HCT116 (cell line): ENCODE data around the gene GAS2. TPM values are rescaled to one million over a fixed set of nuclear protein-coding genes. Genes with fewer than 3 reads are reported as not detected.

ENCODE experiments used
- ATAC-seq: fragments of 200-7000 bp; cut with Tn5 transposase; 2 replicates; pipeline ENCODE4 v1.9.1; 2020; ENCODE audit warnings: mild to moderate bottlenecking, moderate library complexity
- BruUV-seq: library from RNA; stranded (reverse); fragments of 400-500 nt; replicated peaks from 2 replicates; lab custom pipeline; 2021; lab: Mats Ljungman, UMichigan
- CTCF ChIA-PET: fragments of 300-600 bp; sonication (Branson Sonifier 250); formaldehyde crosslinking; loops from one replicate; lab custom pipeline; 2021; ENCODE audit warnings: antibody characterized with exemption; lab: Charles Lee
- POLR2A ChIA-PET: fragments of 300-600, 350-600 bp; sonication (Branson Sonifier 250); formaldehyde crosslinking; loops from one replicate; lab custom pipeline; 2021; ENCODE audit warnings: antibody characterized with exemption; lab: Charles Lee
- RAD21 ChIA-PET, 2 experiments: fragments of 300-600 bp; sonication (Branson Sonifier 250); formaldehyde crosslinking; loops; one replicate each; lab custom pipeline; 2023; ENCODE audit warnings: low total read pairs in 2 of 2; ENCODE audit not compliant: uncharacterized antibody in 2 of 2, unreplicated experiment in 2 of 2, low non-redundant PET in 1 of 2; lab: Charles Lee
- DNase-seq: peaks from one replicate; pipeline ENCODE4 v3.0.0-alpha.2; 2010; ENCODE audit warnings: low read depth, low spot score
- H2AFZ ChIP-seq: fragments of 200-600 bp; shearing (Covaris generic), sonication (generic); 2 replicates; pipeline ENCODE4 v1.6.1; 2017; ENCODE audit warnings: low read depth, mixed run types, mixed read lengths, antibody characterized with exemption, low read length; ENCODE audit not compliant: poor library complexity, severe bottlenecking
- H3K27ac ChIP-seq: 2 replicates; pipeline ENCODE4 v1.5.1; 2012; ENCODE audit warnings: low read depth, low read length
- H3K27me3 ChIP-seq: fragments of 200-600 bp; sonication (generic); 2 replicates; pipeline ENCODE4 v1.6.1; 2016; ENCODE audit warnings: mixed run types, low read length, mixed read lengths; ENCODE audit not compliant: insufficient read depth
- H3K36me3 ChIP-seq, 2 experiments: fragments of 200-500 bp in 1 of 2; fragments of 200-600 bp in 1 of 2; sonication (Bioruptor generic) in 1 of 2; sonication (generic) in 1 of 2; 2 replicates each; pipeline versions ENCODE4 v1.5.1 to v1.6.1; 2014 to 2016; ENCODE audit warnings: low read length in 2 of 2, inconsistent platforms in 1 of 2, mixed read lengths in 1 of 2, mixed run types in 1 of 2; ENCODE audit not compliant: insufficient read depth in 2 of 2, control insufficient read depth in 1 of 2
- H3K4me1 ChIP-seq, 2 experiments: fragments of 200-600 bp in 1 of 2; sonication (generic) in 1 of 2; 2 replicates each; pipeline versions ENCODE4 v1.5.1 to v1.6.1; 2012 to 2017; ENCODE audit warnings: low read length in 2 of 2, inconsistent platforms in 1 of 2, mild to moderate bottlenecking in 1 of 2, mixed read lengths in 1 of 2, mixed run types in 1 of 2, moderate library complexity in 1 of 2; ENCODE audit not compliant: insufficient read depth in 2 of 2, control insufficient read depth in 1 of 2
- H3K4me2 ChIP-seq: fragments of 200-600 bp; sonication (generic); 2 replicates; pipeline ENCODE4 v1.6.1; 2017; ENCODE audit warnings: mixed run types, low read length, mixed read lengths
- H3K4me3 ChIP-seq, 2 experiments: fragments of 200-600 bp in 1 of 2; sonication (generic) in 1 of 2; replicated peaks in 1 of 2; 2 replicates each; pipeline ENCODE4 v1.5.1; 2011 to 2016; ENCODE audit warnings: low read length in 2 of 2, control low read depth in 1 of 2, low read depth in 1 of 2, mild to moderate bottlenecking in 1 of 2, mixed read lengths in 1 of 2, mixed run types in 1 of 2
- H3K79me2 ChIP-seq: fragments of 200-600 bp; sonication (generic); 2 replicates; pipeline ENCODE4 v1.6.1; 2017; ENCODE audit warnings: mild to moderate bottlenecking, mixed run types, low read length, moderate library complexity, mixed read lengths; ENCODE audit not compliant: insufficient read depth
- H3K9ac ChIP-seq: fragments of 200-600 bp; sonication (generic); 2 replicates; pipeline ENCODE4 v1.6.1; 2016; ENCODE audit warnings: low read length, mixed read lengths
- H3K9me2 ChIP-seq: fragments of 200-600 bp; sonication (generic), shearing (Covaris generic); 2 replicates; pipeline ENCODE4 v1.6.1; 2017; ENCODE audit warnings: mixed run types, mild to moderate bottlenecking, moderate library complexity; ENCODE audit not compliant: insufficient read depth
- H3K9me3 ChIP-seq, 2 experiments: fragments of 200-500 bp in 1 of 2; fragments of 200-600 bp in 1 of 2; sonication (Bioruptor generic) in 1 of 2; sonication (generic) in 1 of 2; 2 replicates each; pipeline ENCODE4 v1.6.1; 2014 to 2017; ENCODE audit warnings: low read length in 2 of 2, mixed read lengths in 2 of 2, inconsistent platforms in 1 of 2, low read depth in 1 of 2, mild to moderate bottlenecking in 1 of 2, mixed run types in 1 of 2, moderate library complexity in 1 of 2; ENCODE audit not compliant: control insufficient read depth in 1 of 2, insufficient read depth in 1 of 2
- H4K20me1 ChIP-seq: fragments of 200-600 bp; sonication (generic), shearing (Covaris generic); 2 replicates; pipeline ENCODE4 v1.6.1; 2017; ENCODE audit warnings: mixed run types, mild to moderate bottlenecking, moderate library complexity; ENCODE audit not compliant: insufficient read depth
- CEBPB ChIP-seq: IDR thresholded peaks from 2 replicates; pipeline ENCODE4 v1.6.1; 2012; ENCODE audit warnings: low read depth
- CTCF ChIP-seq, 3 experiments: fragments of 200-600 bp in 1 of 3; sonication (generic) in 1 of 3; IDR thresholded peaks in 2 of 3; conservative IDR thresholded peaks in 1 of 3; 2 replicates each; pipeline ENCODE4 v1.5.1; 2012 to 2017; ENCODE audit warnings: low read depth in 2 of 3, low read length in 2 of 3, antibody characterized with exemption in 1 of 3, borderline replicate concordance in 1 of 3, control low read depth in 1 of 3, mild to moderate bottlenecking in 1 of 3, mixed read lengths in 1 of 3, mixed run types in 1 of 3, moderate library complexity in 1 of 3; ENCODE audit not compliant: insufficient read depth in 1 of 3
- EZH2 ChIP-seq: fragments of 200-600 bp; sonication (generic); IDR thresholded peaks from 2 replicates; pipeline ENCODE4 v1.6.1; 2017; ENCODE audit warnings: antibody characterized with exemption, mixed run types
- MAX ChIP-seq: IDR thresholded peaks from 2 replicates; pipeline ENCODE4 v1.6.1; 2012
- RAD21 ChIP-seq: IDR thresholded peaks from 2 replicates; pipeline ENCODE4 v1.6.1; 2012; ENCODE audit warnings: low read depth, mild to moderate bottlenecking
- REST ChIP-seq: IDR thresholded peaks from 2 replicates; pipeline ENCODE4 v1.6.1; 2012; ENCODE audit warnings: low read depth
- SIN3A ChIP-seq: IDR thresholded peaks from 2 replicates; pipeline ENCODE4 v1.6.1; 2012; ENCODE audit warnings: low read depth
- SP1 ChIP-seq: IDR thresholded peaks from 2 replicates; pipeline ENCODE4 v1.6.1; 2012; ENCODE audit warnings: low read depth
- SRF ChIP-seq: IDR thresholded peaks from 2 replicates; pipeline ENCODE4 v1.6.1; 2012; ENCODE audit warnings: low read depth
- YY1 ChIP-seq: IDR thresholded peaks from 2 replicates; pipeline ENCODE4 v1.6.1; 2011; ENCODE audit warnings: low read length, low read depth, moderate library complexity, mild to moderate bottlenecking; ENCODE audit not compliant: insufficient replicate concordance; ENCODE audit errors: extremely low read depth
- ZBTB33 ChIP-seq: IDR thresholded peaks from 2 replicates; pipeline ENCODE4 v1.6.1; 2011; ENCODE audit warnings: mild to moderate bottlenecking, low read length, moderate library complexity; ENCODE audit not compliant: insufficient replicate concordance; ENCODE audit errors: extremely low read depth
- ZFX ChIP-seq: fragments of 450-650 bp; IDR thresholded peaks from 2 replicates; pipeline ENCODE4 v1.6.1; 2017
- intact Hi-C: fragments of 100-400 bp; cut with micrococcal nuclease; formaldehyde crosslinking; loops from 2 replicates; pipeline ENCODE4 v1.10.0; 2022
- total RNA-seq: library from RNA; stranded (reverse); gene quantifications from one replicate; pipeline ENCODE4 v1.2.1, GENCODE V29; 2021; ENCODE audit not compliant: unreplicated experiment

Gene GAS2
- total RNA-seq, 1 experiment from 2014 or later = not detected

GRCh38 chr11:22764735-22765134 is 98.3 kb downstream of the GAS2 start:
- Histone ChIP-seq H3K79me2 (no peaks in the 10 kb centered on the region), H3K9me3 (no peaks in the 10 kb centered on the region), H3K9me2 (no peaks in the 10 kb centered on the region), H3K36me3 (no peaks in the 10 kb centered on the region), H3K4me3 (no peak overlapping the region), H3K4me2 (no peak overlapping the region), H3K4me1 (no peaks in the 10 kb centered on the region), H3K27me3 (peaks cover 24% of the 10 kb centered on the region), H3K27ac (no peak overlapping the region), H4K20me1 (no peaks in the 10 kb centered on the region), H3K9ac (no peak overlapping the region), H2AFZ (no peak overlapping the region)
- ChIA-PET RAD21 (no interaction called here), POLR2A (no interaction called here), CTCF (no interaction called here)
- no peak for DNase-seq
- TF ChIP-seq EZH2 = no peak
- no peak for TF ChIP-seq SRF
- TF ChIP-seq YY1 = no peak
- no peak for TF ChIP-seq SIN3A
- no peak for TF ChIP-seq MAX
- TF ChIP-seq ZFX = no peak
- TF ChIP-seq SP1 = no peak
- TF ChIP-seq CTCF (IDR thresholded peaks at IDR 0.05 in 2 of 3, conservative IDR thresholded peaks at IDR 0.05 in 1 of 3; ENCODE audit: borderline replicate concordance in 1 of 3, insufficient read depth in 1 of 3, low read depth in 2 of 3, low read length in 2 of 3) = no peak
- no peak for TF ChIP-seq RAD21
- TF ChIP-seq CEBPB = no peak
- no peak for TF ChIP-seq REST
- no peak for TF ChIP-seq ZBTB33
- BruUV-seq = no TSS peak
- ATAC-seq = no peak
- intact Hi-C loops = no loop called here
